ENCODE data around the gene KRAS.

DNA sequence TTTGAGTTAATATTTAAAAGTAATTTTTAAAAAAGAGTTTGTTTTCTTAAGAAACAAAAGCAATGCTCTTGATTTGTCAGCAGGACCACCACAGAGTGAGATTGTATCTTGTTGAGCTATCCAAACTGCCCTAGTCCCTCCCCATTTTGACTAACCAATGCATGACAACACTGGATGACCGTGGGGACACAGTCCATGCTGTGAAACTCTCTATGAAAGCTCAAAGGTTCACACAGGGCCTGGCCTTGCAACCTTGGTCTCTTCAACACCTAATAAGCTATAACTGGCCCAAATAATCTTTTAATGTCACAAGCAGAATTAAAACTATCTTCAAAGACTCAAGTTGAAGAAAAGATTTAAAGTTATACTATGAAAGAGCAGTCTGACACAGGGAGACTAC, 42.2 kb downstream of the KRAS start:
- TF ChIP-seq ZNF8 (CRISPR knock-in tag; IDR thresholded peaks at IDR 0.05): no peak
- TF ChIP-seq ARNTL (CRISPR knock-in tag; IDR thresholded peaks at IDR 0.05; ENCODE audit: borderline replicate concordance, low read depth): no peak
- TF ChIP-seq, protein P1, sequence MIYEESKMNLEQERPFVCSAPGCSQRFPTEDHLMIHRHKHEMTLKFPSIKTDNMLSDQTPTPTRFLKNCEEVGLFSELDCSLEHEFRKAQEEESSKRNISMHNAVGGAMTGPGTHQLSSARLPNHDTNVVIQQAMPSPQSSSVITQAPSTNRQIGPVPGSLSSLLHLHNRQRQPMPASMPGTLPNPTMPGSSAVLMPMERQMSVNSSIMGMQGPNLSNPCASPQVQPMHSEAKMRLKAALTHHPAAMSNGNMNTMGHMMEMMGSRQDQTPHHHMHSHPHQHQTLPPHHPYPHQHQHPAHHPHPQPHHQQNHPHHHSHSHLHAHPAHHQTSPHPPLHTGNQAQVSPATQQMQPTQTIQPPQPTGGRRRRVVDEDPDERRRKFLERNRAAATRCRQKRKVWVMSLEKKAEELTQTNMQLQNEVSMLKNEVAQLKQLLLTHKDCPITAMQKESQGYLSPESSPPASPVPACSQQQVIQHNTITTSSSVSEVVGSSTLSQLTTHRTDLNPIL (CRISPR knock-in tag; IDR thresholded peaks at IDR 0.05; ENCODE audit: low read depth): no peak
- no peak for TF ChIP-seq CSDC2 (CRISPR knock-in tag; IDR thresholded peaks at IDR 0.05)
- TF ChIP-seq, protein P2, sequence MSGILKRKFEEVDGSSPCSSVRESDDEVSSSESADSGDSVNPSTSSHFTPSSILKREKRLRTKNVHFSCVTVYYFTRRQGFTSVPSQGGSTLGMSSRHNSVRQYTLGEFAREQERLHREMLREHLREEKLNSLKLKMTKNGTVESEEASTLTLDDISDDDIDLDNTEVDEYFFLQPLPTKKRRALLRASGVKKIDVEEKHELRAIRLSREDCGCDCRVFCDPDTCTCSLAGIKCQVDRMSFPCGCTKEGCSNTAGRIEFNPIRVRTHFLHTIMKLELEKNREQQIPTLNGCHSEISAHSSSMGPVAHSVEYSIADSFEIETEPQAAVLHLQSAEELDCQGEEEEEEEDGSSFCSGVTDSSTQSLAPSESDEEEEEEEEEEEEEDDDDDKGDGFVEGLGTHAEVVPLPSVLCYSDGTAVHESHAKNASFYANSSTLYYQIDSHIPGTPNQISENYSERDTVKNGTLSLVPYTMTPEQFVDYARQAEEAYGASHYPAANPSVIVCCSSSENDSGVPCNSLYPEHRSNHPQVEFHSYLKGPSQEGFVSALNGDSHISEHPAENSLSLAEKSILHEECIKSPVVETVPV (CRISPR knock-in tag; IDR thresholded peaks at IDR 0.05): no peak
- no peak for TF ChIP-seq ISL1 (CRISPR knock-in tag; IDR thresholded peaks at IDR 0.05)
- TF ChIP-seq GLIS3 (CRISPR knock-in tag; IDR thresholded peaks at IDR 0.05): no peak
- no peak for TF ChIP-seq RARB (CRISPR knock-in tag; IDR thresholded peaks at IDR 0.05)
- TF ChIP-seq ZFP3 (CRISPR knock-in tag; IDR thresholded peaks at IDR 0.05): no peak
- no peak for TF ChIP-seq OSR1 (CRISPR knock-in tag; IDR thresholded peaks at IDR 0.05)
- TF ChIP-seq ZNF70 (CRISPR knock-in tag; IDR thresholded peaks at IDR 0.05): no peak
- no peak for TF ChIP-seq TCF4 (CRISPR knock-in tag; IDR thresholded peaks at IDR 0.05; ENCODE audit: borderline replicate concordance)
- no peak for TF ChIP-seq ZFP30 (CRISPR knock-in tag; IDR thresholded peaks at IDR 0.05)

Data from SK-N-SH treated with all-trans-retinoic acid at 6 μM for 48 hours (cell line).